HCT116 (cell line): ENCODE data around the gene BRK1. TPM values are rescaled to one million over a fixed set of nuclear protein-coding genes. Genes with fewer than 3 reads are reported as not detected.

ENCODE experiments used
- ATAC-seq: fragments of 200-7000 bp; cut with Tn5 transposase; 2 replicates; pipeline ENCODE4 v1.9.1; 2020; ENCODE audit warnings: mild to moderate bottlenecking, moderate library complexity
- BruUV-seq: library from RNA; stranded (reverse); fragments of 400-500 nt; replicated peaks from 2 replicates; lab custom pipeline; 2021; lab: Mats Ljungman, UMichigan
- CTCF ChIA-PET: fragments of 300-600 bp; sonication (Branson Sonifier 250); formaldehyde crosslinking; loops from one replicate; lab custom pipeline; 2021; ENCODE audit warnings: antibody characterized with exemption; lab: Charles Lee
- POLR2A ChIA-PET: fragments of 300-600, 350-600 bp; sonication (Branson Sonifier 250); formaldehyde crosslinking; loops from one replicate; lab custom pipeline; 2021; ENCODE audit warnings: antibody characterized with exemption; lab: Charles Lee
- RAD21 ChIA-PET, 2 experiments: fragments of 300-600 bp; sonication (Branson Sonifier 250); formaldehyde crosslinking; loops; one replicate each; lab custom pipeline; 2023; ENCODE audit warnings: low total read pairs in 2 of 2; ENCODE audit not compliant: uncharacterized antibody in 2 of 2, unreplicated experiment in 2 of 2, low non-redundant PET in 1 of 2; lab: Charles Lee
- DNase-seq: peaks from one replicate; pipeline ENCODE4 v3.0.0-alpha.2; 2010; ENCODE audit warnings: low read depth, low spot score
- H2AFZ ChIP-seq: fragments of 200-600 bp; shearing (Covaris generic), sonication (generic); 2 replicates; pipeline ENCODE4 v1.6.1; 2017; ENCODE audit warnings: low read depth, mixed run types, mixed read lengths, antibody characterized with exemption, low read length; ENCODE audit not compliant: poor library complexity, severe bottlenecking
- H3K27ac ChIP-seq: 2 replicates; pipeline ENCODE4 v1.5.1; 2012; ENCODE audit warnings: low read depth, low read length
- H3K27me3 ChIP-seq: fragments of 200-600 bp; sonication (generic); 2 replicates; pipeline ENCODE4 v1.6.1; 2016; ENCODE audit warnings: mixed run types, low read length, mixed read lengths; ENCODE audit not compliant: insufficient read depth
- H3K36me3 ChIP-seq, 2 experiments: fragments of 200-500 bp in 1 of 2; fragments of 200-600 bp in 1 of 2; sonication (Bioruptor generic) in 1 of 2; sonication (generic) in 1 of 2; 2 replicates each; pipeline versions ENCODE4 v1.5.1 to v1.6.1; 2014 to 2016; ENCODE audit warnings: low read length in 2 of 2, inconsistent platforms in 1 of 2, mixed read lengths in 1 of 2, mixed run types in 1 of 2; ENCODE audit not compliant: insufficient read depth in 2 of 2, control insufficient read depth in 1 of 2
- H3K4me1 ChIP-seq, 2 experiments: fragments of 200-600 bp in 1 of 2; sonication (generic) in 1 of 2; 2 replicates each; pipeline versions ENCODE4 v1.5.1 to v1.6.1; 2012 to 2017; ENCODE audit warnings: low read length in 2 of 2, inconsistent platforms in 1 of 2, mild to moderate bottlenecking in 1 of 2, mixed read lengths in 1 of 2, mixed run types in 1 of 2, moderate library complexity in 1 of 2; ENCODE audit not compliant: insufficient read depth in 2 of 2, control insufficient read depth in 1 of 2
- H3K4me2 ChIP-seq: fragments of 200-600 bp; sonication (generic); 2 replicates; pipeline ENCODE4 v1.6.1; 2017; ENCODE audit warnings: mixed run types, low read length, mixed read lengths
- H3K4me3 ChIP-seq, 2 experiments: fragments of 200-600 bp in 1 of 2; sonication (generic) in 1 of 2; replicated peaks in 1 of 2; 2 replicates each; pipeline ENCODE4 v1.5.1; 2011 to 2016; ENCODE audit warnings: low read length in 2 of 2, control low read depth in 1 of 2, low read depth in 1 of 2, mild to moderate bottlenecking in 1 of 2, mixed read lengths in 1 of 2, mixed run types in 1 of 2
- H3K79me2 ChIP-seq: fragments of 200-600 bp; sonication (generic); 2 replicates; pipeline ENCODE4 v1.6.1; 2017; ENCODE audit warnings: mild to moderate bottlenecking, mixed run types, low read length, moderate library complexity, mixed read lengths; ENCODE audit not compliant: insufficient read depth
- H3K9ac ChIP-seq: fragments of 200-600 bp; sonication (generic); 2 replicates; pipeline ENCODE4 v1.6.1; 2016; ENCODE audit warnings: low read length, mixed read lengths
- H3K9me2 ChIP-seq: fragments of 200-600 bp; sonication (generic), shearing (Covaris generic); 2 replicates; pipeline ENCODE4 v1.6.1; 2017; ENCODE audit warnings: mixed run types, mild to moderate bottlenecking, moderate library complexity; ENCODE audit not compliant: insufficient read depth
- H3K9me3 ChIP-seq, 2 experiments: fragments of 200-500 bp in 1 of 2; fragments of 200-600 bp in 1 of 2; sonication (Bioruptor generic) in 1 of 2; sonication (generic) in 1 of 2; 2 replicates each; pipeline ENCODE4 v1.6.1; 2014 to 2017; ENCODE audit warnings: low read length in 2 of 2, mixed read lengths in 2 of 2, inconsistent platforms in 1 of 2, low read depth in 1 of 2, mild to moderate bottlenecking in 1 of 2, mixed run types in 1 of 2, moderate library complexity in 1 of 2; ENCODE audit not compliant: control insufficient read depth in 1 of 2, insufficient read depth in 1 of 2
- H4K20me1 ChIP-seq: fragments of 200-600 bp; sonication (generic), shearing (Covaris generic); 2 replicates; pipeline ENCODE4 v1.6.1; 2017; ENCODE audit warnings: mixed run types, mild to moderate bottlenecking, moderate library complexity; ENCODE audit not compliant: insufficient read depth
- CEBPB ChIP-seq: IDR thresholded peaks from 2 replicates; pipeline ENCODE4 v1.6.1; 2012; ENCODE audit warnings: low read depth
- EGR1 ChIP-seq: IDR thresholded peaks from 2 replicates; pipeline ENCODE4 v1.6.1; 2012; ENCODE audit warnings: low read depth
- ELF1 ChIP-seq: IDR thresholded peaks from 2 replicates; pipeline ENCODE4 v1.6.1; 2012; ENCODE audit warnings: low read depth, borderline replicate concordance
- EZH2 ChIP-seq: fragments of 200-600 bp; sonication (generic); IDR thresholded peaks from 2 replicates; pipeline ENCODE4 v1.6.1; 2017; ENCODE audit warnings: antibody characterized with exemption, mixed run types
- POLR2A ChIP-seq: IDR thresholded peaks from 2 replicates; pipeline ENCODE4 v1.7.0; 2011; ENCODE audit warnings: borderline replicate concordance; ENCODE audit not compliant: insufficient read depth, insufficient read length; ENCODE audit errors: extremely low read depth
- POLR2AphosphoS5 ChIP-seq: IDR thresholded peaks from 2 replicates; pipeline ENCODE4 v1.6.1; 2011; ENCODE audit warnings: mild to moderate bottlenecking, low read depth, low read length, moderate library complexity
- RAD21 ChIP-seq: IDR thresholded peaks from 2 replicates; pipeline ENCODE4 v1.6.1; 2012; ENCODE audit warnings: low read depth, mild to moderate bottlenecking
- SIN3A ChIP-seq: IDR thresholded peaks from 2 replicates; pipeline ENCODE4 v1.6.1; 2012; ENCODE audit warnings: low read depth
- SP1 ChIP-seq: IDR thresholded peaks from 2 replicates; pipeline ENCODE4 v1.6.1; 2012; ENCODE audit warnings: low read depth
- SRF ChIP-seq: IDR thresholded peaks from 2 replicates; pipeline ENCODE4 v1.6.1; 2012; ENCODE audit warnings: low read depth
- TCF7L2 ChIP-seq: IDR thresholded peaks from 2 replicates; pipeline ENCODE4 v1.7.0; 2011; ENCODE audit warnings: borderline replicate concordance, inconsistent platforms; ENCODE audit not compliant: insufficient read depth, insufficient read length; ENCODE audit errors: extremely low read depth
- YY1 ChIP-seq: IDR thresholded peaks from 2 replicates; pipeline ENCODE4 v1.6.1; 2011; ENCODE audit warnings: low read length, low read depth, moderate library complexity, mild to moderate bottlenecking; ENCODE audit not compliant: insufficient replicate concordance; ENCODE audit errors: extremely low read depth
- ZFX ChIP-seq: fragments of 450-650 bp; IDR thresholded peaks from 2 replicates; pipeline ENCODE4 v1.6.1; 2017
- ZNF274 ChIP-seq: fragments of 200-500 bp; sonication (Bioruptor generic); IDR thresholded peaks from 2 replicates; pipeline ENCODE4 v1.6.1; 2014; ENCODE audit warnings: mild to moderate bottlenecking, low read depth, low read length, inconsistent platforms
- intact Hi-C: fragments of 100-400 bp; cut with micrococcal nuclease; formaldehyde crosslinking; loops from 2 replicates; pipeline ENCODE4 v1.10.0; 2022
- total RNA-seq: library from RNA; stranded (reverse); gene quantifications from one replicate; pipeline ENCODE4 v1.2.1, GENCODE V29; 2021; ENCODE audit not compliant: unreplicated experiment
- TF ChIP-seq, protein P1 (sequence below): IDR thresholded peaks from 2 replicates; pipeline ENCODE4 v1.6.1; 2012
- TF ChIP-seq, protein P2 (sequence below): IDR thresholded peaks from 2 replicates; pipeline ENCODE4 v1.6.1; 2012
- TF ChIP-seq, protein P3 (sequence below): IDR thresholded peaks from 2 replicates; pipeline ENCODE4 v1.6.1; 2011; ENCODE audit warnings: mild to moderate bottlenecking, low read length, moderate library complexity; ENCODE audit not compliant: insufficient replicate concordance; ENCODE audit errors: extremely low read depth

BRK1 gene
- total RNA-seq, 1 experiment from 2014 or later = 93.4 TPM

DNA sequence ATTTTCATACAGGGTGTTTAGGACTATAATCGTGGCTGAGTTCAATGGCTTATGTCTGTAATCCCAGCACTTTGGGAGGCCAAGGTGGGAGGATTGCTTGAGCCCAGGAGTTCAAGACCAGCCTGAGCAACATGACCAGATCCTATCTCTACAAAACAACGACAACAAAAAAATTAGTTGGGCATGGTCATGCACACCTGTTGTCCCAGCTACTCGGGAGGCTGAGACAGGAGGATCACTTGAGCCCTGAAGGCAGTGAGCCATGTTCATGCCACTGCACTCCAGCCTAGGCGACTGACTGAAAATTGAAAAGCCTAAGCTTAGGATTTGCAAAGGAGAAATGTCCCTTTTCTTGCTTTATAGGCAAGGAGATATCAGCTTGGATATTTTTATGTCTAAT lies 1.5 kb downstream of the BRK1 start:
- Histone ChIP-seq H3K4me1 (peaks cover 8 to 17% of the 10 kb centered on the region in 2 experiments), H3K9me2 (no peaks in the 10 kb centered on the region), H3K36me3 (peaks cover 8 to 12% of the 10 kb centered on the region in 2 experiments; a peak in 3 of 4 replicates), H3K9ac (peak overlapping the region; percentile 82), H3K4me3 (peak overlapping the region in 1 of 2 experiments; percentile 91), H3K79me2 (peaks cover 64% of the 10 kb centered on the region), H3K27me3 (no peaks in the 10 kb centered on the region), H3K4me2 (peak overlapping the region; percentile 87), H4K20me1 (peaks cover 6% of the 10 kb centered on the region; the same call in 1 of the 2 replicates), H3K9me3 (no peaks in the 10 kb centered on the region), H3K27ac (no peak overlapping the region)
- ChIA-PET CTCF (no interaction called here), RAD21 (no interaction called here)
- ATAC-seq = no peak
- intact Hi-C loops = loop anchor here (10.0 kb wide), 1 partner anchor 108 kb away; no protein-coding TSS in a partner anchor
- no peak for DNase-seq
- BruUV-seq = no TSS peak
- TF ChIP-seq EZH2 (no peak), SIN3A (no peak), ELF1 (no peak), ZNF274 (no peak), POLR2AphosphoS5 (no peak), SRF (no peak), TCF7L2 (no peak), CEBPB (no peak), YY1 (no peak), SP1 (no peak), RAD21 (no peak), ZFX (no peak), POLR2A (no peak), EGR1 (no peak)
- TF ChIP-seq, protein P1, sequence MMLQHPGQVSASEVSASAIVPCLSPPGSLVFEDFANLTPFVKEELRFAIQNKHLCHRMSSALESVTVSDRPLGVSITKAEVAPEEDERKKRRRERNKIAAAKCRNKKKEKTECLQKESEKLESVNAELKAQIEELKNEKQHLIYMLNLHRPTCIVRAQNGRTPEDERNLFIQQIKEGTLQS = no peak
- TF ChIP-seq, protein P2, sequence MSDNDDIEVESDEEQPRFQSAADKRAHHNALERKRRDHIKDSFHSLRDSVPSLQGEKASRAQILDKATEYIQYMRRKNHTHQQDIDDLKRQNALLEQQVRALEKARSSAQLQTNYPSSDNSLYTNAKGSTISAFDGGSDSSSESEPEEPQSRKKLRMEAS = no peak
- TF ChIP-seq, protein P3, sequence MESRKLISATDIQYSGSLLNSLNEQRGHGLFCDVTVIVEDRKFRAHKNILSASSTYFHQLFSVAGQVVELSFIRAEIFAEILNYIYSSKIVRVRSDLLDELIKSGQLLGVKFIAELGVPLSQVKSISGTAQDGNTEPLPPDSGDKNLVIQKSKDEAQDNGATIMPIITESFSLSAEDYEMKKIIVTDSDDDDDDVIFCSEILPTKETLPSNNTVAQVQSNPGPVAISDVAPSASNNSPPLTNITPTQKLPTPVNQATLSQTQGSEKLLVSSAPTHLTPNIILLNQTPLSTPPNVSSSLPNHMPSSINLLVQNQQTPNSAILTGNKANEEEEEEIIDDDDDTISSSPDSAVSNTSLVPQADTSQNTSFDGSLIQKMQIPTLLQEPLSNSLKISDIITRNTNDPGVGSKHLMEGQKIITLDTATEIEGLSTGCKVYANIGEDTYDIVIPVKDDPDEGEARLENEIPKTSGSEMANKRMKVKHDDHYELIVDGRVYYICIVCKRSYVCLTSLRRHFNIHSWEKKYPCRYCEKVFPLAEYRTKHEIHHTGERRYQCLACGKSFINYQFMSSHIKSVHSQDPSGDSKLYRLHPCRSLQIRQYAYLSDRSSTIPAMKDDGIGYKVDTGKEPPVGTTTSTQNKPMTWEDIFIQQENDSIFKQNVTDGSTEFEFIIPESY = no peak
- TF ChIP-seq, all 23 proteins: peak for 0
- no peak overlapping the region for H2AFZ ChIP-seq
- POLR2A ChIA-PET = no interaction called here
